HS-27A (cell line): ENCODE results near the gene REG4.

ENCODE experiments used
- DNase-seq: peaks from one replicate; pipeline ENCODE4 v3.0.0-alpha.2; 2012; ENCODE audit warnings: low read depth, missing footprints

REG4 gene

DNA sequence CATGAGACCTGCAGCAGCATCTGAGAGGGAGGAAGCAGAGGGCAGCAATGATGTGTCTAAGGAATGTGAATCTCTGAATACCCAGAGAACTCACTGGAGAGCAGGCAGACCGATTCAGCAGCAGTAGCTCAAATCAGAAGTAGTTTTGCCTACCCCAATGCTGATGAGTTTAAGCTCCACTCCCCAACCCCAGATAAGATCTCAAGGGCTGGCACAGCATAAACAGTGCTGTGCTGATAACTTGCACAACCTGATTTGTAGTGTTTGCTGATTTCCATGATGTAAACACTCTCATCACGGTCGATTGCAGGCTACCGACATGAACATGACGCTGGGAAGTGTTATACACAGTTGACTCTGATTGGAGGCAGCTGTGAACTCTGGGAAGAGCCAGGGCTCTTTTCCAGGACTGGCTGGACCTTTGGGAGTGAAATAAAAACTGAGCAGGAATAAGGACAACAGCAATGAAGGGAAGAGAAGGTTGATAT is 31.3 kb downstream of the REG4 start:
- no peak for DNase-seq

DNA sequence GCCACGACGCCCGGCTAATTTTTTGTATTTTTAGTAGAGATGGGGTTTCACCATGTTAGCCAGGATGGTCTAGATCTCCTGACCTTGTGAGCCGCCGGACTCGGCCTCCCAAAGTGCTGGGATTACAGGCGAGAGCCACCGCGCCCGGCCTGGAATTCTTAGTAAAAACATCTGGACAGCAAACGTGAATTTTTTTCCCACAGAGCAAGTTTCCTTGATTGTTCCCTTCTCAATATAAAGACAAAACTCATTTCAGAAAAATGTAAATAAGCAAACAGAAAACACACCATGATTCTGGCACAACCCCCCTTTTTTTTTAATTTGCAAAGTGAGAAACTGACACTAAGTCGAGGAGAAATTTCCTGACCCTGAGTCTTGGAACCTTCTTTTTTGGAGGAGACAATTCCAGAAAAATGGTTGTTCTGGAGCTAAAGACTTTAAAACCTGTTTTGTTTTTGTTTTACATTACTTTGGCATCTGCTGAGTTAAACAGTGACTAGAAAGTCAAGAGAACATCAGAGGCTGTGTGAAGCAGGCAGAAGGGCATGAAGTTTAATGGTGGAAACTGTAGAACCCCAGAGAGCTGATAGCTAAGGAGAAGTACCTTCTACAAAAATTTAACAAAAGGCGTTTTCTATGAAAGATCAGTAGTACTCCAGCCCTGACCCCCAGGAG is 32.2 kb downstream of the REG4 start:
- no peak for DNase-seq

- DNase-seq: no peak
These were observed 32.9 kb downstream of the REG4 start for GRCh38 chr1:119778359-119778758.

DNA sequence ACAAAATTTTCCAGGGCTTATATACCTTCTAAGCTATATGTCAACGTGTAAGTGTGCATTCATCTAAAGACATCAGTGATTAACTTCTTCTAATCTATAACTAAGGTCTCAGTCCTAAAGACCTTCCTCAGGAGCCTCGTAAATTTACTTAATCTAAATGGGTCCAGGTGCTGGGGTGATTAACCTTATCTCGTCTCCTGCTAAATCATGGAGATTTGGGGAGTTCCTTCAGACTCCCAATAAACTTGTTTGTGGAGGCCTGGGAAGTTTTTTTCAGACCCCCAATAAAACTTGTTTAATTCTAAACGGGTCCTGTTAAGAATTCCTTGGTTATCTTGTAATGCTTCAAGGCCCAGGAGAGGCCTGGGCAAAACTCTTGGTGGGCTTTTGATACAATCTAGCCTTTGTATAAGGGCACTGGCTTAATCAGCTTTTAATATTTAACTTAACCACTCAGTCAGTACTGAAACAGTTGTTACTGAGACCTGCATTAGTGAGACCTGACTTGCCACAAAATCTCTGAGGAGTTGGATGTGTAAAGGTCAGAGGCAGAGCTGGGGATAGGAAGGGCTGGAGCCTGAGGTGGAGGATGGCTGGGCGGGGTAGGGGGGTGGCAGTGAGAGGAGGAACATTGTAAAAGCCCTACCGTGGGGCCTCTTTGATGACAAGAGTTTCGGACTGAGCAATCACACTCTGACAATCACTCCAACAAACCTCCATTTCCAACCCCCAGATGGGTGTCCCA is 36.3 kb downstream of the REG4 start:
- DNase-seq: no peak

DNA sequence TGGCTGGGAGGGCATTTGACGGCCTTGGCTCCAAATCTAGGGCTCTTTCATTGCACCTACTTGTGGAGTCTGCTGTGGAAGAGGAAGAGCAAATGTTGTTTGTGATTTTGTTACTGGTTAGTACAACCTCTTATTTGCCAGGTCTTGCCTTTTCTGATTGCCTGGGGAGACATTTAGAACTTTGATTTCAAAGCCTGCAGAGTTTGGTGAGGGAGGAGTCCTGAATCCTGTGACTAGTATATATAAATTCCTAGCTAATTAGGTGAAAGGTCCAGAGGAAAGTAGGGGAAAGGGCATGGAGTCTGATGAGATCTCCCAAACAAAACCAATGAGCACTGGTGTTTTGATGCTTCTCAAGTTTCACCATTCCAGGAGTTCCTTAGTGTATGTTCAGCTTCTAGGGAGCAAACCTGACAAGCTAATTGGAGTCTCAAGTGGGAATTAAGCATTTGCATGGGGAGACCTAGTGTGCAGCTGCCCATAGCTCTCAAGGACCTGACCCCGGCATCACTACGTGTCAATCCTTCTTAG is 37.5 kb downstream of the REG4 start:
- no peak for DNase-seq

DNA sequence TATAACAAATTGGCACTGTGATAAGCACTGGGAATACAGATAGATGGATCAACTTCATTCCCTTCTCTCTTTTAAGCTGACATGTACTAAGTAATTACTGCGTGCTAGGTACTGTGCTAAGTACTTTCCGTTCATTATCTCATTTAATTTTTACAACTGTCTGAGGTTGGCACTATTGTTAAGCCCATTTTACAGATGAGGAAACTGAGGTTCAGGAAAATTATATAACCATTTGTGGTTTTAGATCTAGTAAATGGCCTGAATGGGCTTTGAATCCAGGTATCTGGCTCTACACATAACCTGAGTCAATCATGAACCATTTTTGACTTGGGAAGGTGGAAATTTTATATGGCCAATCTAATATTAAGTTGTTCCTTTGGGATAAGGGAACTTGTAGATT is 39.0 kb downstream of the REG4 start:
- DNase-seq: no peak

DNA sequence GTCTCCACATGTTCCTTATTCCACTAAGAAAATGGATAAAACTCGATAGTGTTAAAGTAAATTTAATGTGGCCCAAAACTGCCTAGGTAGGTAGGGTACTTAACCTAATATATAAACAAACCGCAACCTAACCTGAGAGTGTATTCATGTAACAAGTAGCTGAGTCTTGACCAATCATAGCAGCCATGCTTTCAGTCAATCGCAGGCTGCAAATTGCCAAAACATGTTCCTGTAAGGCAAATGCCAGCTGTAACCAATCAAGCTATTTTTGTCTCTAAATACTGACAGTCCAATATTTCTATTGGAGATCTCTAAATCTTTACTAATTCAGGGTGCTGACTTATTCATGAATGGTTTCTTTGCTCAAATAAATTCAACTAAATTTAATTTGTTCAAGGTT is 39.5 kb downstream of the REG4 start:
- no peak for DNase-seq

DNA sequence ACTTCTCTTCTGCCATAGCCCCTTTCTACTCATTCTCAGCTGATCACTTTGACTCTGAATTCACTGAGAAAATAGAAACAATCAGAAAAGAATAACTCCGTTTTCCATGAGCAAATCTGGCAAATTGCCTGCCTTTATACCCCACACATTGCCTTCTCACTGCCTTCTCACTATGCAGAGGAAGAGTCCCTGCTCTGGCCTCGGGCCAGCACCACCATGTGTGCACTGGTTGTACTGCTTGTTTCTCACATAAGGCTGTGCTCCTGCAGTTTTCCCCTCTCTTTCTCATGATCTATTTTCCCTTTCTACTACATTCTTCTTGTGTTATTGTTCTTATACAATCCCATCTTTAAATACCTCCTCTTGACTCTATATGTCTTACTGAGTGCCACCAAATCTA is 40.2 kb downstream of the REG4 start:
- DNase-seq: no peak

GRCh38 chr1:119768778-119769177 is 42.5 kb downstream of the REG4 start, which contains the start of gene HMGCS2:
HMGCS2 (minus strand) TSS chr1:119768905; CDS start chr1:119768844, 61 bp downstream.
- DNase-seq: no peak

DNA sequence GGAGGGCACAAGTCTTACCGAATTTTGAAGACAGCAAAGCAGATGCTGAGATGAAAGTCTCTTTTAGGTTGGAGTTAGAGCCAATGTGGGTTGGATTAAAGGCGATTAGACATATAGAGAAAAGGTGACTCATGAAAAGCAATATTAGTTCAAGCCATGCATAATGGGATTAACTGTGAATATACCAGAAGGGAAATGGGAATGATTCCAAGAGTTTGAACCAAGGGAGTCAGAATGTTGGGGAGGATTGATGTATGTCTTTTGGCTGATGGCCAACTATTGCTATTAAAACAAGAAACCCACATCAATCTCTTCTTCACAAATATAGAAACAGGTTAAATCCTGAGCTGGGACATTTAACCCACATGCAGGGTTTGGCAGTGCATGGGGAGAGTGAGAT is 43.8 kb downstream of the REG4 start:
- DNase-seq: no peak

- DNase-seq: no peak
These were observed 44.9 kb downstream of the REG4 start for GRCh38 chr1:119766374-119766794.

DNA sequence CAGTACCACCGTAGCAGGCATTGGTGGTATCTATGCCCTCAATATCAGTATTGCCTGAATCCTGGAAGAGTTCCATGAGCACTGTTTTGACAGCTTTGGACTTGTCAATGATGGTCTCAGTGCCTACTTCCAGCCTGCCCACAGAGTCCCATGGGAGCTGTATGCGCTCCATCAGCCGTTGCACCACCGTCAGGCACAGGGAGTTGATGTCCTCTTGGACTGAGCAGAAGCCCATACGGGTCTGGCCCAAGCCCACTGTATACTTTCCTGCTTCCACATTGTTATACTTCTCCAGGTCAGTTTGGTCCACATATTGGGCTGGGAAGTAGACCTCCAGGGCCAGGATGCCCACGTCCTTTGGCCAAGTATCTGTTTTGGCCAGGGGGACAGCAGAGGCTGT is 47.0 kb downstream of the REG4 start:
- DNase-seq: no peak

GRCh38 chr1:119762953-119763352 is 48.3 kb downstream of the REG4 start:
- no peak for DNase-seq

GRCh38 chr1:119762409-119762808 is 48.9 kb downstream of the REG4 start:
- no peak for DNase-seq

- no peak for DNase-seq
These were observed 52.7 kb downstream of the REG4 start for GRCh38 chr1:119758584-119758983.

GRCh38 chr1:119752592-119752991 is 58.7 kb downstream of the REG4 start:
- DNase-seq: no peak

GRCh38 chr1:119748040-119748439 is 63.2 kb downstream of the REG4 start:
- no peak for DNase-seq

GRCh38 chr1:119747451-119747850 is 63.8 kb downstream of the REG4 start:
- no peak for DNase-seq

DNA sequence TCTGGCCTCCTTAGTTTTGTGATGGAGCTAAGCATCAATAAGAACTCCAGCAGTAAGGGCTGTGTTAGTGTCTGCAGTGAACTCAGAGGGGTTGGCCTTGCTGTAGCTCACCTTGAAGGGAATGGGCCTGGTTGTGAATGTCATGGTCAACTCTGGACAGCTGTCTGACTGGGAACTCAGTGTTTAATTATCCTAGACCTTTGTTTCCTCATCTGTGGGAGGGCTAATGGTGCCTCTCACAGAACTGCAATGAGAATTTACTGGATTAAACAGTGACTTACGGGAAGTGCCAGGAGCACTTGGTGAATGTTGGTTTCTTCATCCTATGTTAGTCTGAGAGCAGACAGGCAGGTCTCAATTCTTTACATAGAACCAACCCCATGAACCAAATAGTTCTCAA is 66.2 kb downstream of the REG4 start:
- DNase-seq: no peak

DNA sequence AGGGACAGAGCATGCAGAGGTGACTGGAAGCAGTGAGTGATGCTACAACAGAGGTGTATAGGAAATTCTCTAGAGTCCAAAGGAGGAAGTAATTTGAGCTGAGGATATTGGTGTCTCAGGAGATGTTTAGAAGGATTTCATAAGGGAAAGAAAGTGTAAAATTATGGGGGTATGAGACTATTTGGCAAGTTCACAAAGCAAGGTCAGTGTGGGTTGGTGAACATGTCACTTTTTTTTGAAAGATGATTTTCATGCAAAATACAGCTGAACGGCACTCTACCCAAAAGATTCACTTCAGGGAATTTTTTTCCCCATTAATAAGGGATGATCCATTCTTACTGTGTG is 66.7 kb downstream of the REG4 start:
- no peak for DNase-seq
